ENCODE results near the gene GNG13. TPM values are rescaled to one million over a fixed set of nuclear protein-coding genes. Genes with fewer than 3 reads are reported as not detected.

The GNG13 gene
- total and polyA plus RNA-seq, 2 experiments from 2014 or later = not detected

DNA sequence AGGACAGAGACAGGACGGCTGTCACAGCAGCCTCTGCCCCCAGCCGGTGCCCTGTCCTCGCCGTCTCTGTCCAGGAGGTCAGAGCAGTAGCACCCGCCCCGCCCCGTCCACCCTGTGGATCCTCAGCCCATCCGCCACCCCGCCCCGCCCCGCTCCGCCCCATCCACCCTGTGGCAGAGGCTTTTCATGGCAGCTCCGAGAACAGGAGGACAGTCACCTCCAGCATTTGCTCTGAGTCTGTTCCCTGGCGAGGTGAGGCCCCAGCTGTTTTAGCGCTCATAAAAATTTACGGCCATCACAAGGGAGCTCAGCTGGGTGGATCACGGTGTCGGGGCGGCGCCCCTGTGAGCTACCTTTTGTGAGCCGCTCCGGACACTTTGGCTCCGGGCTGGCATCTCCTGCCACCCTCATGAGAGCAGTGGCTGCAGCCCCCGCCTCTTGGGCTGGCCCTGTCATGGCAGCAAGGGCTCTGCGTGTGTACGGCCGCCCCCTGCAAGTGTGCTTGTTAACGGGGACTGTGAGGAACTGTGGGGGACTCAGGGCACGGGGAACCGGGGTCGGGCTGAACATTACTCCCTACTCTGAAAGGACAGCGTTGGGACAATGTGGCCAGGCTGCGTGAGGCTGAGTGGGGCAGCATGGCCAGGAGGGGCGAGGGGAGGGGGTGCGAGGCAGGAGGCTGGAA is 32.3 kb upstream of the GNG13 start:
- Histone ChIP-seq H4K20me1 (ENCODE audit: insufficient read depth) (no peaks in the 10 kb centered on the region), H3K9ac (no peak overlapping the region), H3F3A (ENCODE audit: insufficient read depth) (no peaks in the 10 kb centered on the region), H3K9me3 (ENCODE audit: low read depth) (no peaks in the 10 kb centered on the region), H3K27ac (no peak overlapping the region), H3K79me2 (ENCODE audit: insufficient read depth) (no peaks in the 10 kb centered on the region), H3K9me2 (ENCODE audit: insufficient read depth) (no peaks in the 10 kb centered on the region), H3K4me3 (no peak overlapping the region), H3K4me2 (ENCODE audit: unreplicated experiment) (no peak overlapping the region), H3K27me3 (replicated peaks; ENCODE audit: insufficient read depth) (no peaks in the 10 kb centered on the region), H3K36me3 (ENCODE audit: low read depth) (no peaks in the 10 kb centered on the region), H2AFZ (no peak overlapping the region), H3K4me1 (ENCODE audit: insufficient read depth) (no peaks in the 10 kb centered on the region)
- no peak for DNase-seq
- in situ Hi-C loops (cut with MboI) = no loop called here
- WGBS, 2 experiments (ENCODE audit: low coverage in 1 of 2, low lambda C conversion rate in 2 of 2, missing lambda C conversion rate in 2 of 2) = 49 to 54% methylated on average over 25 to 34 of the region's 35 CpGs
- TF ChIP-seq EZH2 (IDR thresholded peaks at IDR 0.05; ENCODE audit: insufficient read depth, poor library complexity, severe bottlenecking) = no peak
- no peak for TF ChIP-seq EZH2phosphoT487 (IDR thresholded peaks at IDR 0.05; ENCODE audit: insufficient read depth, low read depth)

GRCh38 chr16:831571-832413 is 31.3 kb upstream of the GNG13 start:
- in situ Hi-C loops (cut with MboI) = no loop called here
- Histone ChIP-seq H3K27me3 (replicated peaks; ENCODE audit: insufficient read depth) (no peaks in the 10 kb centered on the region), H3K9me2 (ENCODE audit: insufficient read depth) (no peaks in the 10 kb centered on the region), H3K9ac (no peak overlapping the region), H3K79me2 (ENCODE audit: insufficient read depth) (no peaks in the 10 kb centered on the region), H4K20me1 (ENCODE audit: insufficient read depth) (no peaks in the 10 kb centered on the region), H2AFZ (no peak overlapping the region), H3K36me3 (ENCODE audit: low read depth) (no peaks in the 10 kb centered on the region), H3K4me3 (no peak overlapping the region), H3K27ac (no peak overlapping the region), H3K9me3 (ENCODE audit: low read depth) (no peaks in the 10 kb centered on the region), H3K4me1 (ENCODE audit: insufficient read depth) (no peaks in the 10 kb centered on the region), H3F3A (ENCODE audit: insufficient read depth) (no peaks in the 10 kb centered on the region), H3K4me2 (ENCODE audit: unreplicated experiment) (no peak overlapping the region)
- no peak for DNase-seq
- TF ChIP-seq EZH2phosphoT487 (IDR thresholded peaks at IDR 0.05; ENCODE audit: insufficient read depth, low read depth) = no peak
- TF ChIP-seq EZH2 (IDR thresholded peaks at IDR 0.05; ENCODE audit: insufficient read depth, poor library complexity, severe bottlenecking) = no peak
- WGBS, 2 experiments (ENCODE audit: low coverage in 1 of 2, low lambda C conversion rate in 2 of 2, missing lambda C conversion rate in 2 of 2) = 47 to 48% methylated on average over 22 to 27 of the region's 27 CpGs

DNA sequence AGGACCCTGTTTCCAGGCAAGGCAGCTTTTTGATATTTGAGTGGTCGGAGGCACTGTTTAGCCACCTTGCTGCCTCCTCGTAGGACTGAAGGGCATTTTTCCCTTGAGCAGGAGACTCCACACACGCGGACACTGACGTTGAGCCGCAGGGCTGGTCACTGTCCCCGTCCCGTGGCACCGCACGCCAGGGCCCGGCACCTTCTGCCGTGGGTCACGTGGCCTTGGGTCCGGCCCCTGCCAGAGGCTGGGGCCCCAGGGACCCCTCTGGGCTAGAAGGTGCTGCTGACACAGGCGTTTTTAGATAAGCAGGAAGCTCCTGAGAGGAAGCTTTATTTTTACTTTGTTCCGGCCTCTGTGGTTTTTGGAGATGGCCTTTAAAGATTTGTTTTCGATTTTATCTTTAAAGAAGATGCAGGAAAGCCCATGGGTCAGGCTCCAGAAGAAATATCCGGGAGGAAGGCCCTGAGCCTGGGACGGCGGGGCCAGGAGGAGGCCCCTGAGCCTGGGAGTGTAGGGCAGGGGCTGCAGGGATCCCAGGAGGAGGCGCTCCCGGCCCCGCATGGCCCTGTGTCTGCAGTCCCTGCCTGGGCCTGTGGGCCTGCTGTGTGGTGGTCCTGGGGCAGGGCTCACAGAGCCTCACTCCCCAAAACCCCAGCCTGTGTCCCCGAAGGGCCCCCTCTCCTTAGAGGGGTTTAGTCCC is 30.5 kb upstream of the GNG13 start:
- 65 to 70% methylated on average over 21 to 24 of the region's 24 CpGs for WGBS, 2 experiments (ENCODE audit: low coverage in 1 of 2, low lambda C conversion rate in 2 of 2, missing lambda C conversion rate in 2 of 2)
- H3F3A ChIP-seq (ENCODE audit: insufficient read depth) = no peaks in the 10 kb centered on the region
- TF ChIP-seq EZH2phosphoT487 (IDR thresholded peaks at IDR 0.05; ENCODE audit: insufficient read depth, low read depth) = no peak
- no peak for TF ChIP-seq EZH2 (IDR thresholded peaks at IDR 0.05; ENCODE audit: insufficient read depth, poor library complexity, severe bottlenecking)
- no peak for DNase-seq
- no peaks in the 10 kb centered on the region for H3K9me2 ChIP-seq (ENCODE audit: insufficient read depth)
- H3K4me1 ChIP-seq (ENCODE audit: insufficient read depth) = no peaks in the 10 kb centered on the region
- H3K4me3 ChIP-seq = no peak overlapping the region
- in situ Hi-C loops (cut with MboI) = no loop called here
- no peaks in the 10 kb centered on the region for H3K79me2 ChIP-seq (ENCODE audit: insufficient read depth)
- no peaks in the 10 kb centered on the region for H4K20me1 ChIP-seq (ENCODE audit: insufficient read depth)
- H3K36me3 ChIP-seq (ENCODE audit: low read depth) = no peaks in the 10 kb centered on the region
- H2AFZ ChIP-seq = no peak overlapping the region
- no peak overlapping the region for H3K9ac ChIP-seq
- H3K4me2 ChIP-seq (ENCODE audit: unreplicated experiment) = no peak overlapping the region
- no peaks in the 10 kb centered on the region for H3K9me3 ChIP-seq (ENCODE audit: low read depth)
- peaks cover 1% of the 10 kb centered on the region; the same call in 1 of the 2 replicates for H3K27me3 ChIP-seq (replicated peaks; ENCODE audit: insufficient read depth)
- no peak overlapping the region for H3K27ac ChIP-seq

GRCh38 chr16:830107-830870 is 29.8 kb upstream of the GNG13 start:
- Histone ChIP-seq H3K27me3 (replicated peaks; ENCODE audit: insufficient read depth) (peaks cover 8% of the 10 kb centered on the region; the same call in 1 of the 2 replicates), H3K4me1 (ENCODE audit: insufficient read depth) (no peaks in the 10 kb centered on the region), H3K9ac (no peak overlapping the region), H3K79me2 (ENCODE audit: insufficient read depth) (no peaks in the 10 kb centered on the region), H3K4me3 (no peak overlapping the region), H4K20me1 (ENCODE audit: insufficient read depth) (no peaks in the 10 kb centered on the region), H3F3A (ENCODE audit: insufficient read depth) (no peaks in the 10 kb centered on the region), H3K27ac (no peak overlapping the region), H3K9me2 (ENCODE audit: insufficient read depth) (no peaks in the 10 kb centered on the region), H3K9me3 (ENCODE audit: low read depth) (no peaks in the 10 kb centered on the region), H2AFZ (no peak overlapping the region), H3K36me3 (ENCODE audit: low read depth) (no peaks in the 10 kb centered on the region), H3K4me2 (ENCODE audit: unreplicated experiment) (no peak overlapping the region)
- no peak for TF ChIP-seq EZH2 (IDR thresholded peaks at IDR 0.05; ENCODE audit: insufficient read depth, poor library complexity, severe bottlenecking)
- no peak for TF ChIP-seq EZH2phosphoT487 (IDR thresholded peaks at IDR 0.05; ENCODE audit: insufficient read depth, low read depth)
- 85 to 89% methylated on average over 42 to 43 of the region's 43 CpGs for WGBS, 2 experiments (ENCODE audit: low coverage in 1 of 2, low lambda C conversion rate in 2 of 2, missing lambda C conversion rate in 2 of 2)
- in situ Hi-C loops (cut with MboI) = no loop called here
- no peak for DNase-seq
